Stimulated activated CD8-positive, alpha-beta memory T cell treated with anti-CD3 and anti-CD28 coated beads, Interleukin-2, amount 100 ng/mL, for 1 hour (primary cell): Measurements from ENCODE around the gene MCAT.
A peak's percentile ranks its signal among the peaks of the same experiment; 100 is the strongest.

Source experiments
- DNase-seq, 2 donors: peaks; one replicate each; pipeline ENCODE4 v3.0.0-alpha.2; 2020; ENCODE audit warnings: low read depth in 2 of 2

Gene MCAT, protein sequence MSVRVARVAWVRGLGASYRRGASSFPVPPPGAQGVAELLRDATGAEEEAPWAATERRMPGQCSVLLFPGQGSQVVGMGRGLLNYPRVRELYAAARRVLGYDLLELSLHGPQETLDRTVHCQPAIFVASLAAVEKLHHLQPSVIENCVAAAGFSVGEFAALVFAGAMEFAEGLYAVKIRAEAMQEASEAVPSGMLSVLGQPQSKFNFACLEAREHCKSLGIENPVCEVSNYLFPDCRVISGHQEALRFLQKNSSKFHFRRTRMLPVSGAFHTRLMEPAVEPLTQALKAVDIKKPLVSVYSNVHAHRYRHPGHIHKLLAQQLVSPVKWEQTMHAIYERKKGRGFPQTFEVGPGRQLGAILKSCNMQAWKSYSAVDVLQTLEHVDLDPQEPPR

DNA sequence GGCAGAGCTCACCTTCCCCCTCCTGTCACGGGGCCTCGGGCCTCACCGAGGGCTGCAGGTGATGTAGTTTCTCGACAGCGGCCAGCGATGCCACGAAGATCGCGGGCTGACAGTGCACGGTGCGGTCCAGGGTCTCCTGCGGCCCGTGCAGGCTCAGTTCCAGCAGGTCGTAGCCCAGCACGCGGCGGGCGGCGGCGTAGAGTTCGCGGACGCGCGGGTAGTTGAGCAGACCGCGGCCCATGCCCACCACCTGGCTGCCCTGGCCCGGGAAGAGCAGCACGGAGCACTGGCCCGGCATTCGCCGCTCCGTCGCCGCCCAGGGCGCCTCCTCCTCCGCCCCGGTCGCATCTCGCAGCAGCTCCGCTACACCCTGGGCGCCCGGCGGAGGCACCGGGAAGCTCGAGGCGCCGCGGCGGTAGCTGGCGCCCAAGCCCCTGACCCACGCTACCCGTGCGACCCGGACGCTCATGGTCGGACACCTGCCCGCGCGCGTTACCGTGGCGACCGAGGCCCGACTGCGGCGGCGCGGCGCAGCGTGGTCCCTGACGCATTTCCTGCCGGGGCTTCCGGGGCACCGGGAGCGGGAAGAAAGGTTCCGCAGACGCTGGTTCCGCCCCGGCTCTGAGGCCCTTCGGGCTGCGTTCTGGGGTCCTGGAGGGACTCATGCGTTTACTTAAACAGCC lies at the start of gene MCAT:
Gene MCAT, minus strand, starts transcription at position 519 of the 683 bp plus-strand sequence. Its CDS starts 50 bp downstream, at position 469.
- DNase-seq: peak; percentile 54 to 61

DNA sequence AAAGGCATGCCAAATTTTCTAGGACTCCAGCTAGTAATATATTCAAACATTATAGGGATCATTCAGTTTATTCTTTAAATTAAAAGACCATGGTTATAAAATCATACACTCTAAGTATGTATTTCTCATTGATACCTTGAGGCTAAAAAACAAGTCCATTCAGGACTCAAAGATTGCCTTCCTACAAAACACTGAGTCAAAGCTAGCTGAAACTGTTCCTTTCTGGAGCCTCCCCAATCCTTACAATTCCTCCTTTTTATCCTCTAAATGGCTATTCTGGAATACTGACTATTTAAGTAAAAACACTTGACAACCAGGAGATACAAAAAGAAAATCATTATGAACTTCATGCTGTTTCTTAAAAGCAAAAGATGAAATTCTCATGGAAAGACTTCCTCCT lies 48.6 kb upstream of the MCAT start:
- no peak for DNase-seq

DNA sequence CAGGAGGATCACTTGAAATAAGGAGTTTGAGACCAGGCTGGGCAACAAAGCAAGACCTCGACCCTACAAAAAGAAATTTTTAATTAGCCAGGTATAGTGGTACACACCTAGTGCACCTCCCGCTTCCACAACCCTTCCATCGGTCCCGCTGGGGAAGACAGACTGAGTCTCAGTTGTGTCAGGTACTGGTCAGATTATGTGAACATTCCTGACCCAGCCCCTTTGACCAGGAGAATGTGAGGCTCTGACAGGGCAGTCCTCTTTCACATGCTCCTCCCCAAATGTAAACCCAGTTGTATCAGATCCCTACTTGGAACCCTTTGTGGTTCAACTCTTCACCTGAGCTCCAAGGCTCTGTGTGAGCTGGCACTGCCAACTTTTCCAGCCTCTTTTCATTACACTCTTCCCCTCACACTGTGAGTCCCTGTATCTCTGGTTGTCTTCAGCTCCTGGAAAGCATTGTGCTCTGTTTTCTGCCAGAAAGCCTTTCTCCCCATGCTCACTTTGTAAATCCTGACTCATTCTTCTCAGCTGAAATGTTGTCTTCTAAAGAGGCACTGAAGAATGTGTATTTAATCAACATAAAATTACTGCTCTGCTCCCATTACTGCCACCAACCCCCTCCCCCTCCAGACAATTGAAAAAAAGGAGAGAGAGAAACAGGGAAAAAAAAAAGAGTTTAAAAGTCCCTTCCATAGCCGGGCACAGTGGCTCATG lies 45.8 kb upstream of the MCAT start:
- no peak for DNase-seq

GRCh38 chr22:43187171-43188099 lies 44.2 kb upstream of the MCAT start:
- peak; percentile 92 for DNase-seq

DNA sequence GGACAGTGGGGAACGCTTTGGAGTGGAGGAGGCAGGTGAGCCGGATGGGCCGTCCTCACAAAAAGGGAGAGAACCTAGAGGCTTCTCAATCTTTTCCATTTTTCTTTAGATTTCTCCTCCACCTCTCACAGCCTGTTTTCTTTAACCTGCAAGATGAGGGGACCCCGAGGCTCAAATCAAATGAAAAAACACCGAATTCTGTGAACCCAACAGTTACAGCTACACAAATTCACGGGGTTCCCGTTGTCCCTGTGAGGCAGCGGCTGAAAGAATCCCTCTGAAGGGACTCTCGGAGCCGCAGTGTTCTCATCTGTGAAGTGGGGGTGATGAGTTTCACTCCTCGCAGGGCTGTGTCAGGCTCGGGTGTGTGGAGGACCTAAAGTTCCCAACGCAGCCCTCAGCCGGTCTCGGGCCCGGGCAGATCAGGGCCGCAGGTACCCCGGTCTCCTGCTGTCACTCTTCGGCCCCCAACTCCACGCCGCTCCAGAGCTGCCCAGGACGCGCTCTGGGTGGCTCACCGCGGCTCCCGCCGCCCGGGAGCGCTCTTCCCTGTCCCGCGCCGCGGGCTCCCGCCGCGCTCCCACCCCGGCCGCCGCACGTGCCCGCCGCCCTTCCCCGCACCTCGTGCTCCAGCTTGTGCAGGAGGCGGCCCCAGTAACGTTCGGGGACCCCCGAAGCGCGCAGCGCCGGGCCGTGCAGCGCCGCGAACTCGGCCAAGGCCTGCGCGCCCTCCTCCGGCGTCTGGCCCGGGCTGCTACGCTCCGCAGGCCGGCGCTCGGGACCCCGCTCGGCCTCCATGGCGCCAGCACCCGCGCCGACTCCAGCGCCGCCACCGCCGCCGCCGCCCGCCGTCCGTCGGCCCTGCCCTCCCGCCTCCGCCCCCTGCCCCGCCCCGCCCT lies 43.3 kb upstream of the MCAT start, which contains the start of gene TTLL12:
Gene TTLL12, minus strand, starts transcription at position 863 of the 899 bp plus-strand sequence. Its CDS starts 65 bp downstream, at position 798.
- DNase-seq: peak; percentile 14 to 45

- DNase-seq: no peak
Measured at GRCh38 chr22:43185860-43186261, 42.7 kb upstream of the MCAT start.

GRCh38 chr22:43183496-43184277 lies 40.5 kb upstream of the MCAT start:
- no peak for DNase-seq

GRCh38 chr22:43182726-43183125 lies 39.5 kb upstream of the MCAT start:
- DNase-seq: no peak

- no peak for DNase-seq
Measured at GRCh38 chr22:43182118-43182517, 38.9 kb upstream of the MCAT start.

DNA sequence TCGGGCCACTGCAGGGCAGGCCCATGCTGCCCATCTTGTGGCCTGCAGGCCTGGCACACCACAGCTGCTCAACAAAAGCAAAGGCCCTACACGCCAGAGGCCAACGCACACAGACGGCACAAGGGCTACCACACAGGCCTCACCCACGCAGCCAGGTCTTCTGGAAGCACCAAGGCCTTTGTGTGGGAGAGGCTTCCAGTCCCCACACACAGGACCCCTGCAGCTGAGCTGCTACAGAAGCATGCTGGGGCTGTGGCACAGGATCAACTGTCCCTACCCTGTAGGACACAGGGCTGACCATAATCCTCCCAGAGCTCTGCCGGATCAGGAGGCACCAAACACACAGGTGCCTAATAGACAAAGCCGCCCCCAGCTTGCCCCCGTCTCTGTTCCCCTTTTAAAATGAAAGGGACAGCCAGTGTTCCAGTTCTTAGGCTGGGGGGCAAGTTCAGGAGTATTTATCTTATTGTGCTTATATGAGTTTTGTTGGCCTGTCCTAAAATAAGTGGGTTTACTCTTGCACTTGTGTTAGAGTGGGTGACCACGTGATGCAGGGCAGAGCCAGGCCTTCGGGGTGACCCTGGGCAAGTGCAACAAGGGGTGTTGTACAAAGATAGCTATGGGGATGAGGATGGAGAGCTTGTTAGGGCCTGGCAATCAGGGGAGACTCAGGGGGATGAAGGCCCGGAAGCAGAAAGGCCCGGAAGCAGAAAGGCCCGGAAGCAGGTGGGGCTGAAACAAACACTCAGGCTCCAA lies 38.3 kb upstream of the MCAT start:
- no peak for DNase-seq

- DNase-seq: no peak
Measured at GRCh38 chr22:43180670-43181069, 37.5 kb upstream of the MCAT start.

- no peak for DNase-seq
Measured at GRCh38 chr22:43179911-43180195, 36.7 kb upstream of the MCAT start.

DNA sequence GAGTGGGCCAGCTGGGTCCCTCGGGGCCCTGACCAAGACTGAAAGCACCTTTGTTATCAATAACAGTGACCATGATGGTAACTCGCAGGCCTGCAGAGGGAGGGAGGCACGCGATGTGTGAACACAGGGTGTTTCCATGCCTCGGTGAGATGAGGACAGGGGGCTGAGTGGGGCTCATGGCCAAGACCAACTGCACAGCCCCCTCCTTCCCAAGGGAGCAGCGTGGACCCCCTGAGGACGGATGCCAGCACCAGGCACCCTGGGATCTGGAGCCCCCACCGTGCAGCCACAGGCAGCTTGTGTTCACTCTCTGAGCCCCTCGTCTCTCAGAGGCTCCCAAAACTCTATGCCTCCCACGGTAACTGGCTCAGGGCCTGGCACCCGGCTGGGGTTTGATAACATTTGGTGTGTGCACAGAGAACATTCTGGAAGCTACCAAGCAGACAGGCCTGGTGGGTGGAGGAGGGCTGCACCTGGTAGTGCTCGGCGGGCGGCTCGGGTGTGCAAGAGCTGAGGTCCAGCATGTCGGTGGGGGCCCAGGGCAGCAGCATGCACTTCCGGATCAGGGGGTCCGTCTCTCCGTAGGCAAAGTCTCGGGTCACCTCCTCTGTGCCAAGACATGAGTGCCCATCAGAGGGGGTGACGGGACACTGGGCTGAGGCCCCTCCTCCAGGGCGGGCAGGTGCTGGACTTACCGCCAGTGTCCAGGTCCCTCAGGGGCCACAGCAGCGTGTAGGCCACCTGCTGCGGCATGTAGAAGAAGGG lies 36.1 kb upstream of the MCAT start:
- no peak for DNase-seq

DNA sequence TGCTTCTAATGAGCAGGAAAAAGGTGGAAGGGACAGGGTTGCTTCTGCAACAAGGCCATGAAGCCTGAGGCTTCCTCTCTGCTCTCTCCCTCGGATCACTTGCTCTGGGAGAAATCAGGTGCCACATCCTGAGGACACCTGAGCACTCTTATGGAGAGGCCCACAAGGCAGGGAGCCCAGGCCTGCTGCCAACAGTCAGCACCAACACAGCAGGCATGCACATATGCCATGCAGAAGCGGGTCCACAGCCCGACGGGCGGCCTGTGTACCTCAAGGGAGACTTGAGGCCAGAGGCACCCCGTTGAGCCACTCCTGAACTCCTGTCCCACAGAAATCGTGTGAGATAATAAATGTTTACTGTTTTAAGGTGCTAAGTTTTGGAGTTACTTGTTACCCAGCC lies 34.3 kb upstream of the MCAT start:
- DNase-seq: no peak

- DNase-seq: no peak
Measured at GRCh38 chr22:43176090-43176489, 32.9 kb upstream of the MCAT start.

DNA sequence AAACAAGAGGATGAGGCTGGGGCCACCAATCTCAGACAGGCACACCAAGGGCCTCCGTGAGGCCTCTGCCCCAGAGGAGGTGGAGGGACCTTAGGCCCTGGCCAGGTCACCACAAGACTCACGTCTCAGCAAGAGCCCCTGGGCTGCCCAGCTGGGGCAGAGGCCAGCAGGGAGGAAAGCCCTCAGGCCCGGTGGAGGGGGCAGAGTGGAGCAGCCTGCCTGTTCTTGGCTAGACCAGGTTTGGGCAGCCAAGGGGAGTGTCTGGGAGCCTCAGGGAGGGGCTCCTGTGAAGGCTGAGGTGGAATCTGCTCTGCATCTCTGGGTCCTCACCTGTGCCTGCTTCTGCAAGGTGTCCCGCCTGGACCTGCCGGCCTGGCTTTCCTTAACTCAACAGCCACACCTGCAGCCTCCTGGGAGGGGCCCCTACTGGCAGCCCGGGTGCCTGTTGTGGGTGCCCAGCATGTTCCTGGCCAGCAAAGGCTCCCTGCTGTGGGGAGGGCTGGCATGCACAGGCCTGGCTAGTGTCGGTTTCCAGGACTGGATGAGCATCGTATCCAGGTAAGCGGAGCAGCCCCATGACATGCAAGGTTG lies 31.8 kb upstream of the MCAT start:
- DNase-seq: no peak

DNA sequence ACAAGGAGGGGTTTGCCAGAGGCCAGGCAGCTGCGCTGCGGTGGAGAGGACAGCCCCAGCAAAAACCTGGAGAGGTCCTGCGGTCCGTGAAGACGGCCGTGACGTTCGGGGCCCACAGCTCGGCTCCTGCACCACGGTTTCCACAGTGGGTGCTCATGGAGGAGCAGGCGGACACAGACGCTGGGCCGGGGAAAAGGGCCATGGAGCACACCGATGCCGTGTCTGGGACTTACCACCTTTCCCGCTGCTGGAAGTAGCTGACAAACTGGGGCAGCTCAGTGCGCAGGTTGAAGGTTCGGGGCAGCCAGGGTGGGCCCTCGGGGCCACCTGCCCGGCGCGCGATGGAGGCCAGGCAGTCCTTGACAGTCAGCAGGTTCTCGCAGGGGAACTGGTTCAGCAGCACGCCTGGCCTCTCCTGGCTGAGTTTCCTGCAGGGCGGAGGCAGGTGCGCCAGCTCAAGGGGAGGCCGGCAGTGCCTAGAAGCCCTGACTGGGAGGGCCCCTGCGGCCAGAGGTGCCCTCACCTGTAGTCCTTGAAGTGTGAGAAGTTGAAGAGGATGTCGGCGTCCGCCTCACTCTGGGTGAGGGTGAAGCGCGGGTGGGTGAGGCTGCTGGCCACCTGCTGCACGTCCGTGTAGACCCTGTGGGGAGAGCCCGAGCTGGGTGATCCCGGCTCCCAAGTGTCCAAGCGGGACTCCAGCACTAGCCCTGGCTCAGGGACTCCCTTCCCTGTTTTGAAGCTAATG lies 30.9 kb upstream of the MCAT start:
- no peak for DNase-seq
